Thymus (tissue), 11 donors: ENCODE data around the gene ULBP2. TPM values are rescaled to one million over a fixed set of nuclear protein-coding genes. Genes with fewer than 3 reads are reported as not detected.
"Not testable (repeated sequence)": the region's sequence is repeated elsewhere in the genome, so short reads cannot be mapped to it uniquely, and the experiment has no call there.

Experiments used
- DNase-seq, 9 donors: peaks; one replicate each; pipeline ENCODE4 v3.0.0-alpha.2; 2013; ENCODE audit warnings: low spot score in 9 of 9, low read depth in 6 of 9, missing footprints in 1 of 9
- H3K27ac ChIP-seq, 2 donors: one replicate each; pipeline ENCODE4 v1.5.1; 2013; ENCODE audit warnings: control low read depth in 1 of 2, low read depth in 1 of 2, low read length in 1 of 2, mild to moderate bottlenecking in 1 of 2, moderate library complexity in 1 of 2
- H3K27me3 ChIP-seq, 2 donors: one replicate each; pipeline ENCODE4 v1.5.1; 2013; ENCODE audit warnings: low read length in 1 of 2; ENCODE audit not compliant: control insufficient read depth in 2 of 2, insufficient read depth in 1 of 2
- H3K36me3 ChIP-seq, 2 donors: one replicate each; pipeline ENCODE4 v1.5.1; 2013; ENCODE audit warnings: low read length in 1 of 2, mild to moderate bottlenecking in 1 of 2, moderate library complexity in 1 of 2; ENCODE audit not compliant: control insufficient read depth in 2 of 2, insufficient read depth in 2 of 2
- H3K4me1 ChIP-seq, 2 donors: one replicate each; pipeline ENCODE4 v1.5.1; 2013; ENCODE audit warnings: low read length in 2 of 2; ENCODE audit not compliant: control insufficient read depth in 2 of 2, insufficient read depth in 2 of 2
- H3K4me3 ChIP-seq, 2 donors: one replicate each; pipeline ENCODE4 v1.5.1; 2013; ENCODE audit warnings: low read length in 2 of 2, control low read depth in 1 of 2, mild to moderate bottlenecking in 1 of 2
- H3K9me3 ChIP-seq, 2 donors: one replicate each; pipeline ENCODE4 v1.5.1; 2013; ENCODE audit warnings: low read length in 1 of 2, mild to moderate bottlenecking in 1 of 2; ENCODE audit not compliant: control insufficient read depth in 2 of 2, insufficient read depth in 1 of 2
- WGBS: extraction: QIAGEN DNeasy Blood & Tissue Kit; methylation state at CpG from one replicate; pipeline ENCODE4 v1.1.7; 2013; 5-methylcytosine and 5-hydroxymethylcytosine counted together
- polyA plus RNA-seq: library from polyadenylated mRNA; stranded (reverse); fragments of 200-250 nt; gene quantifications from one replicate; pipeline ENCODE4 v1.2.3, GENCODE V29; 2013
- total RNA-seq: library from RNA; stranded (reverse); fragments of 120-200 nt; gene quantifications from one replicate; pipeline ENCODE4 v1.2.4, GENCODE V29; 2013
- donor health status: healthy.

Gene ULBP2
- total and polyA plus RNA-seq, 2 donors: 0.66 to 2.3 TPM

GRCh38 chr6:149948616-149949015 lies 6.8 kb downstream of the ULBP2 start:
- Histone ChIP-seq H3K9me3 (no peaks in the 10 kb centered on the region), H3K27ac (no peak overlapping the region), H3K27me3 (peaks cover 19 to 62% of the 10 kb centered on the region in 2 donors), H3K4me1 (no peaks in the 10 kb centered on the region), H3K4me3 (no peak overlapping the region), H3K36me3 (no peaks in the 10 kb centered on the region)
- 91% methylated on average over 5 of the region's 5 CpGs for WGBS
- no peak for DNase-seq

- Histone ChIP-seq H3K27ac (no peak overlapping the region), H3K4me3 (no peak overlapping the region), H3K27me3 (peaks cover 21 to 75% of the 10 kb centered on the region in 2 donors), H3K9me3 (no peaks in the 10 kb centered on the region), H3K4me1 (no peaks in the 10 kb centered on the region), H3K36me3 (no peaks in the 10 kb centered on the region)
- DNase-seq: no peak
- WGBS: 51% methylated on average over 8 of the region's 8 CpGs
Observed at GRCh38 chr6:149950423-149950822, 8.6 kb downstream of the ULBP2 start.

DNA sequence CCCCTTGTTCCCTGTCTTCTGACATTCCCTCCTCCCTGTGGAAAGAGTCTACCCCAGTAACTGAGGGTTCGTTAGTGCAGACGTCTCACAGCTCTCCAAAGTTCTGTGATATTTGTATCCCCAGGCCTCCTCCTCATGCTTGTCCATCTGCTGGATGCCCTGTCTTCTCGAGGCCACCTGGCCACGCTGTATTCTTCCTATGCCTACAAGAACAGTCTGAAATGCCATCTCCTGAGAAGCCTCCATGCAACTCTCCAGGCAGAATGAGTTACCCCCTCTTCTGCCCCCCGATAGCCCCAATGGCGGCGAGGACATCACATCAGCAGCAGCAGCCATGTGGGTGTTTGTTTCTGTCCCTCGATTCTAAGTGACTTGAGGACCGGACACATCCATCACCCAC lies 9.3 kb downstream of the ULBP2 start:
- H3K9me3 ChIP-seq: no peaks in the 10 kb centered on the region
- no peak overlapping the region for H3K4me3 ChIP-seq
- no peaks in the 10 kb centered on the region for H3K4me1 ChIP-seq
- H3K27ac ChIP-seq: no peak overlapping the region
- no peaks in the 10 kb centered on the region for H3K36me3 ChIP-seq
- WGBS: 86% methylated on average over 9 of the region's 9 CpGs
- peaks cover 24 to 82% of the 10 kb centered on the region in 2 donors for H3K27me3 ChIP-seq
- DNase-seq: no peak

DNA sequence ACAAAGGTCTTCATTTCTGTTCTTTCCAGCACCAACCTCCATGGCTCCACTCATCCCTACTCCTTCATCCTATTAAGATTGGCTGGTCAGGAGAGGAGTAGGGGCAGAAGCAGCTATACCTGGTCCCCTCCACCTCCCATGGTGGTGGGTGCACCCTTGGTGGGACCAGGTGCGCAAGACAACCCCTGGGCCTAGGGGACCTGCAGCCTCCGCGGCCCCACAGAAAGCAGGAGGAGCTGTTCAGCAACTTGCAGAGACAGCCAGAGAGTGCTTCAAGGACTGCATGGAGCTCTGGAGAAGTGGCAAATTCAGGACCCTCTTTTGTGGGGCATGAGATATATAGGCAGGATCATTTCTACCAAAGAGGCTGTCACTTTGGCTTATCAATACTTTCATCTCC lies 9.8 kb downstream of the ULBP2 start:
- peaks cover 24 to 82% of the 10 kb centered on the region in 2 donors for H3K27me3 ChIP-seq
- H3K36me3 ChIP-seq: no peaks in the 10 kb centered on the region
- H3K4me3 ChIP-seq: no peak overlapping the region
- no peaks in the 10 kb centered on the region for H3K4me1 ChIP-seq
- no peak for DNase-seq
- H3K27ac ChIP-seq: no peak overlapping the region
- WGBS: 85% methylated on average over 3 of the region's 3 CpGs
- no peaks in the 10 kb centered on the region for H3K9me3 ChIP-seq

DNA sequence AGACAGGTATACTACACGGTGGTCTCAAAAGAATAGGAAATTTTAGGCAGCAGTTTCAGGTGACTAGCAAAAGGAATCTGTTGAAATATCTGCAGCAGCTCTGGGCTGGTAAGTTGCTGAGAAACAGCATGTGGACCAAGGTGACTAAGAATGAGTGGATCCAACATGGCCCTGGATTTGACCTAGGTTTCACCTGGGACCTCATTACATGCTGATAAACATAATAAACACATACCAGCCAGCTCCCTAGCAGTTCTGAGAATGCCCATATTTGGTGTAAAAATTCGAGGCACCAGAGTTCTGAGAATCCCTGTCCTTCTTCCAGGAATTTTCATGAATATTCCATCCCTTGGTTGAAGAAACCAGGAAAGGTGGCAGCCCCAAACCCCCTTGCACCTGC lies 11.6 kb downstream of the ULBP2 start:
- H3K4me1 ChIP-seq, H3K9me3 ChIP-seq, DNase-seq, H3K36me3 ChIP-seq, H3K4me3 ChIP-seq, H3K27ac ChIP-seq: not testable (repeated sequence)
- WGBS: 25% methylated on average over 2 of the region's 2 CpGs
- H3K27me3 ChIP-seq: peaks cover 29 to 88% of the 10 kb centered on the region in 2 donors

DNA sequence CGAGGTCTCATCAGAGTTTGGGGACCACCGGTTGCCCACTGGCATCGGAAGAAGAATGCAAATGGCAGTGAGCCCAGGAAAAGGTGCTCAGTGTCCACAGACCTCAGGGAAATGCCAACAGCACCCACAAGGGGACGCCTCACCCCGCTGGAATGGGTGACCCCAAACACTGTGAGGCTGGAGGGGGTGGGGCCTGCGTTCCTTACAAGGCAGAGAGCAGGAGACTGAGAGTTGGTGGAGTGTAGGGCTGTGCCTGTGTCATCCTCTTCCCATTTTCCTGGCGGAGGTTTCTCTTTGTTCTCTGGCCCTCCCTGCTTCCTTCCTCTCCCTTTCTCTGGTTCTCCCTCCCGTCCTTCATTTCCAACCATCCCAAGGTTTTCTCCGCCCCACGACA lies 12.1 kb downstream of the ULBP2 start:
- WGBS: 8% methylated on average over 4 of the region's 10 CpGs
- not testable (repeated sequence) for H3K9me3 ChIP-seq, H3K36me3 ChIP-seq, DNase-seq, H3K4me1 ChIP-seq, H3K4me3 ChIP-seq, H3K27ac ChIP-seq
- peaks cover 29 to 87% of the 10 kb centered on the region in 2 donors for H3K27me3 ChIP-seq

GRCh38 chr6:149954328-149954983 lies 12.6 kb downstream of the ULBP2 start:
- peaks cover 29 to 87% of the 10 kb centered on the region in 2 donors for H3K27me3 ChIP-seq
- not testable (repeated sequence) for H3K27ac ChIP-seq, H3K4me3 ChIP-seq, H3K36me3 ChIP-seq, H3K4me1 ChIP-seq, H3K9me3 ChIP-seq, DNase-seq
- 8% methylated on average over 46 of the region's 53 CpGs for WGBS

DNA sequence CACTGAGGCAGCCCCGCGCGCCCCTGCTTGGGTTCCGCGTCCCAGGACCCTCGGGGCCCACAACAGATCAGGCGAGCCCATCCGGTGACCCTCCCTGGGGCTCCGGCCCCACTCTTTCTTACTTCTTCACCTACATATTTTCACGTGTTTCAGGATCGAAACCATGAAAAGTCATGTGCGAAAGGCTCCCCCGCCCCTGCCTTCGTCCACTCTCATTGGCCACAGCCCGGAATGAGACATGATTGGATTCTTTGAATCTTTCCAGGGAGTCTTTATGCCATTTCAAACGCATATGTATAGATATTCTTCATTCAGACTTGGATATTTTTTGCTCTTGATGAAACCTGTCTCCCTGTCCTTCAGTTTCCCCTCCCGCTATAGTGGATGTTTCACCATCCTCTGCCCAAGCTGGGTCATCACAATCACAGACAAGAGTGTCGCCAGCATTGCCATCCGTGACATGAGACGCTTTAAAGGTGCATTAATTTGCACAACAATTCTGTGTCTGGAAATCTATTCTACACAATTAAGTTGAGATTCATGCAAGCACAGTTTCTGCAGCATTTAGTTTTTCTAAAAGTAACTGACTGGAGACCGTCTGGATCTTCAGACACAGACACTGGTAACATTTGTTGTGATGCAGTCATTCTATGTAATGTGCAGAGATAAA lies 13.3 kb downstream of the ULBP2 start:
- H3K4me3 ChIP-seq, H3K27ac ChIP-seq, H3K4me1 ChIP-seq, DNase-seq, H3K9me3 ChIP-seq, H3K36me3 ChIP-seq: not testable (repeated sequence)
- 11% methylated on average over 13 of the region's 21 CpGs for WGBS
- H3K27me3 ChIP-seq: peaks cover 29 to 87% of the 10 kb centered on the region in 2 donors

DNA sequence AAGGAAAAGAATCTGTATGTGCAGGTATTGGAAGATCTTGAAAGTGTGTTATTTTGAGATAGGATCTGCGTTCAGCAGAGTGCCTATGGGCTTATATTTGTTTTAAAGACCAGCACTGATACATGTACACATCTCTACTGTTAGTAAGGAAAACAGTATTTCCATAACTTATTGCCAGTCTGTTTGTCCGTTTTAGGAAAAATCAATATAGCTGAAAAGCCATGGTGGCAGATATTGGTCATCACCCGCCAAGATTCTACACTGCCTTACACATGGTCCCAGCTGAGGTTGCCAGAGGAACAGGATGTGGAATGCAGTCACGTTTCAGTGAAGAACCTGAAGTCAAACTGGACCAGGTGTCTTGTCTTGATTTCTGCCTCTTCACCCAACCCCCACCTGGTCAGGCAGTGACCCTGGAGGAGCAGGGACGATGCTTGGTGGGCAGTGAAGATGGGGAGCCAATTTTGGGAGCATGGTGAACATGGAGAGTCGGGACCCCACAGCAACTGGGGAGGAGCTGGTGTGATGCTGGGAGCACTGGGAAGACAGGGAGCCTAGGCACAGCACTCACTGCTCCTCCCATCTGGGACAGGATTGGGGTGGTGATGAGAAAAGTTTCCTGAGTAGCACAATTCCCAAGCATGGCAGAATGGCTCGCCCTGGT lies 14.0 kb downstream of the ULBP2 start:
- WGBS: 49% methylated on average over 7 of the region's 7 CpGs
- H3K36me3 ChIP-seq, H3K9me3 ChIP-seq, H3K4me3 ChIP-seq, H3K4me1 ChIP-seq, DNase-seq, H3K27ac ChIP-seq: not testable (repeated sequence)
- H3K27me3 ChIP-seq: peaks cover 29 to 87% of the 10 kb centered on the region in 2 donors
